Stimulated activated CD8-positive, alpha-beta memory T cell treated with anti-CD3 and anti-CD28 coated beads, Interleukin-12 subunit alpha, Interleukin-12 subunit beta, amount 100 ng/mL, for 1 hour (primary cell): ENCODE results near the gene ARVCF.

Source experiments
- DNase-seq: peaks from one replicate; pipeline ENCODE4 v3.0.0-alpha.2; 2020; ENCODE audit warnings: low read depth

The ARVCF gene

GRCh38 chr22:19986410-19987341 is 29.9 kb downstream of the ARVCF start:
- DNase-seq: peak; percentile 30

- DNase-seq: no peak
Measured at GRCh38 chr22:19986011-19986409, 30.6 kb downstream of the ARVCF start.

GRCh38 chr22:19984851-19985811 is 31.5 kb downstream of the ARVCF start:
- no peak for DNase-seq

- DNase-seq: no peak
Measured at GRCh38 chr22:19984201-19984753, 32.3 kb downstream of the ARVCF start.

GRCh38 chr22:19983741-19984140 is 32.9 kb downstream of the ARVCF start:
- DNase-seq: no peak

GRCh38 chr22:19982991-19983578 is 33.5 kb downstream of the ARVCF start:
- DNase-seq: no peak

- no peak for DNase-seq
Measured at GRCh38 chr22:19981961-19982920, 34.4 kb downstream of the ARVCF start.

GRCh38 chr22:19981171-19981960 is 35.3 kb downstream of the ARVCF start:
- no peak for DNase-seq

GRCh38 chr22:19980766-19981165 is 35.9 kb downstream of the ARVCF start:
- DNase-seq: no peak

GRCh38 chr22:19979712-19980493 is 36.7 kb downstream of the ARVCF start:
- no peak for DNase-seq

- no peak for DNase-seq
Measured at GRCh38 chr22:19978748-19979147, 37.9 kb downstream of the ARVCF start.

GRCh38 chr22:19977296-19978243 is 39.1 kb downstream of the ARVCF start:
- DNase-seq: no peak

- no peak for DNase-seq
Measured at GRCh38 chr22:19976671-19977070, 40.0 kb downstream of the ARVCF start.

- no peak for DNase-seq
Measured at GRCh38 chr22:19975707-19976035, 41.0 kb downstream of the ARVCF start.

- DNase-seq: no peak
Measured at GRCh38 chr22:19974935-19975706, 41.5 kb downstream of the ARVCF start.

- no peak for DNase-seq
Measured at GRCh38 chr22:19974268-19974861, 42.3 kb downstream of the ARVCF start.
